SW 1271 (cell line): Measurements from ENCODE around the gene PIK3CD.
A peak's percentile ranks its signal among the peaks of the same experiment; 100 is the strongest.
"Not testable (repeated sequence)": the region's sequence is repeated elsewhere in the genome, so short reads cannot be mapped to it uniquely, and the experiment has no call there.

Source experiments
- DNase-seq, 2 experiments: peaks; one replicate each; lab custom pipeline; 2025; lab: John Stamatoyannopoulos, UW

PIK3CD gene

GRCh38 chr1:9736241-9736640 lies 84.7 kb downstream of the PIK3CD start:
- no peak for DNase-seq

GRCh38 chr1:9737057-9737456 lies 85.5 kb downstream of the PIK3CD start:
- no peak for DNase-seq

DNA sequence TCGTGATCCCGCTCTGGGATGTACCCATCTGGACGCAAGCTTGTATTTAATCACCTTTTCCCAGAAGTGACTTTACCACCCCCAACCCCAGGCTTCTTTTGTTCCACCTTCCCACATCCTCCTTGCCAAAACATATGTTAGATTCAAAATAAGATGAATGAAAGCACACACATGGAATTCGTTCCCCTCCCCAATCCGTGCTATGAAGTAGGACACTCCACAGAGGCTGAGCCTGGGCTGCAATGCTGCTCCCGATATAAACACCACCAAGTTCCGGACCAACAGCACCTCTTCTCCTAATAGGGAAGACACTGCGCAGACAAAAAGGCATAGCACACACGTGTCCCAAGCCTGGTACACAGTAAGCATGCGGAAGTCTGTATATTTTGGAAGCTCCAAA lies 86.1 kb downstream of the PIK3CD start:
- no peak for DNase-seq

DNA sequence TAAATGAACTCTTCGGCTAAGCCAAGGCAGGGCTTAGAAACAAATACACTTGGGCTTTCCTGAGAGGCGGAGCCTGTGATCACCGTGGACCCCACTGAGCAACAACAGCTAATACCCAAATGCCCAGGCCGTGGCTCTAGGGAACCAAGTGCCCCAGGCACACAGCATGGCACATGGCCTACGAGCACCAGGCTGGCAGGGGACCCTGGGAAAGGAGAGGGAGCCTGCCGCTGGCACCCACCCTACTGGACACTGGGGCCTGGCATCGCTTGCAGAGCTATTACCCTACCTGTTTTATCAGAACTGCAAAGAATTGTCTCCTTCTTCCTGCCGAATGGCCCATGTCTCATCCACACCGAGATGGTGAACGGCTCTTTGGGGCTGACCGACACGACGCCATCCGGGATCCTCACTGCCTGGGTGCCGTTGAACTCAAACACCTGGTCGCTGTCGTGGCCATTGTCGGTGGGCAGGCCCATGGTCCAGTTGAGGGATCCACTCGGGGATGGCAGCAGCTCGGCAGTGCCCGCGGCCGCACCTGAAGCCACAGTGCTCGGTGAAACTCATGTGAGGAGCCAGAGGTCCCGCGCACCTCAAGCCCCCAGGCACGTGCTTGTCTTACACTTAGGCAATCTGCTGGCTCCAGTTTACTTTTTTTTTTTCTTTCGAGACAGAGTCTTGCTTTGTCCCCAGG lies 92.7 kb downstream of the PIK3CD start:
- DNase-seq, result no peak

GRCh38 chr1:9746211-9746610 lies 94.7 kb downstream of the PIK3CD start:
- DNase-seq, result no peak

- no peak for DNase-seq
These were observed 95.1 kb downstream of the PIK3CD start for GRCh38 chr1:9746651-9747050.

- not testable (repeated sequence) for DNase-seq
These were observed 96.9 kb downstream of the PIK3CD start for GRCh38 chr1:9748391-9748790.

- no peak for DNase-seq
These were observed 97.8 kb downstream of the PIK3CD start for GRCh38 chr1:9749361-9749760.

DNA sequence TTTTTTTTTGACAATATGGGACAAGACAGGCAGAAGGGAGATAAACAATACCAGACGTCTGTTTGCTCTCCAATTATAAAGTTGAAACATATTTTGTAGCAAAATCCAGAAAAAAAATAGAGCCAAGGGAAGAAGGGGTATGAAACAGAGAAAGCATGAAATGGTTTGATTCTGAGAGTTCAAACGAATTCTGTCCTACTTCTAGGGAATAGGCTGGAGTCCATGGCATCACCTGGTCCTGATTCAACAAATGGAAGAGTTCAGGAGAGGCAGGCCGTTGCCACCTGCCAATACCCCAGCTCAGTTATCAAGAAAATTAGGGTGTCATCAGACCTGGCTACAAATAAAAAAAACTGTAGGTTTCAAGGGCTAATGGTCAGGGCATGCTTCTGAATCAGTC lies 100.4 kb downstream of the PIK3CD start:
- no peak for DNase-seq

DNA sequence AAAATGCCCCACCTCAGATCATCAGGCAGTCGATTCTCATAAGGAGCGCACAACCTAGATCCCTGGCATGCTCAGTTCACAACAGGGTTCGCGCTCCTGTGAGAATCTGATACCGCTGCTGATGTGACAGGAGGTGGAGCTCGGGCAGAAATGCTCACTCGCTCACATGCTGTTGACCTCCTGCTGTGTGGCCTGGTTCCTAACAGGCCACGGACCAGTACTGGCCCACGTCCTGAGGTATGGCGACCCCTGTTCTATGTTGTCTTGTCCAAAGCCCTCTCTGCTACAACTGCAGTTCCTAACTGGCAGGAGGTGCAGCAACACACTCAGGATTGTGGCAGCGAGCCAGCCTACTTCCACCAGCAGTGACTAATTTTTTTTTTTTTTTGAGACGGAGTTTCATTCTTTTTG lies 101.6 kb downstream of the PIK3CD start:
- DNase-seq, result no peak

DNA sequence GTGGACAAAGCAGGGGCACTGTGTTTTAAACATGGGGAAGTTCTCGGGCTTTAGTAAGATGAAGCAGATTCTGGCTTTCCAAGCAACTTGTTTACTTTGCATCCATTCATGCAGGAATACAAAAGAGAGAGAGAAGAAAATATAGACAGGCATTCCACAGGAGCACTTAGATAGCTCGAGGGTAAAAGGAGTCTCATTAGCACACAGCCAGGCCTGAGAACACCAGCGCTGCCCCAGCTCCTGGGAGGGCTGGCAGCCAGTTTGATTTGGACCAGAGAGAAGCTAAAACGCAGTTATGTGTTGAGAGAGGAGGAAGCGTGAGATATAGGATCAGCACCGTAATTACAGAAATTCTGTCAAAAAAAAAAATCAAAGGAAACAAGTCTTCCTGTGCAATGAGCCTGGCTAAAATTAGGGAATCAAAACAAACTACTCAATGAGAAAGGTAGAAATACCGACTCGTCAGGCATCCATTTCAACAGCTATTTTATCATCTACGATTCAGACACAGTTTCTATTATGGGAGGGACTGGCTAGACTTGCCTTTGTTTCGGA lies 104.0 kb downstream of the PIK3CD start:
- no peak for DNase-seq

DNA sequence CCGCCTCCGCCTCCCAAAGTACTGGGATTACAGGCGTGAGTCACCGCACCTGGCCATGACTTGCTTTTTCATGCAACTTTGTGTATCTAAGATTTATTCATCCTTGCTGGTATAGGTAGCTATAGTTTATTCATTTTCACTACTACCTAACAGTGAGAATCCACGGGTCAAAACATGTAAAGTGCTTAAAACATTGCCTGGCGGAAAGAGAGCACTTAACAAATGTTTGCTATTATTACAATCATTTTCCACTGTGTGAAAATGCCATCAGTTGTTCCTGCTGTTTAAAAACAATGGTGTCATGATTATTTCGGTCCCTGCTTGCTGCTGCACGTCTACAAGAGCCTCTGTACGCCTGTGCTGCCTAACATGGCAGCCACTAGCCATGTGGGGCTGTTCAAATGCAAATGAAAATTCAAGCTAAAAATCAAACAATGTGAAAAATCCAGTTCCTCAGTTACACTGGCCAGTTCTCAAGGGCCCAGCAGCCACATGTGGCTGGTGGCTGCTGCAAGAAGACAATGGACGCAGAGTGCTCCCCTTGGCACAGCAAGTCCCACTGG lies 107.1 kb downstream of the PIK3CD start:
- no peak for DNase-seq

GRCh38 chr1:9759939-9760338 lies 108.4 kb downstream of the PIK3CD start:
- DNase-seq, result no peak

- DNase-seq, result no peak
These were observed 109.3 kb downstream of the PIK3CD start for GRCh38 chr1:9760824-9761223.

DNA sequence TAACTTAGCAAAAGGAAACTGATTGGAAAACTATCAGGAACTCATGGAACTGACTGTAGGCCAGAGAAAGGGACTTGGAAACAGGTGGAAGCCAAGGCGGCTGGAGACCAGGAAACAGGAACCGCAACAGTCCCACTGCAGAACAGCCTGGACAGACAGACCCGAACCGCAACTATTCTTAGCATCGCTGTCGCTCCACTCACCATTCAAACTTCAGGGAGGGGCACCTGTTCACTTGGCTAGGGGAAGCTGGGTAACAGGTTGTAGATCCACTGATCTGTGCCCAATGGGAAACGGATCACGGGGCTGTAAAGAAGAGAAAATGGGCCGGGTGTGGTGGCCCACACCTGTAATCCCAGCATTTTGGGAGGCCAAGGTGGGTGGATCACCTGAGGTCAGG lies 110.3 kb downstream of the PIK3CD start:
- no peak for DNase-seq

DNA sequence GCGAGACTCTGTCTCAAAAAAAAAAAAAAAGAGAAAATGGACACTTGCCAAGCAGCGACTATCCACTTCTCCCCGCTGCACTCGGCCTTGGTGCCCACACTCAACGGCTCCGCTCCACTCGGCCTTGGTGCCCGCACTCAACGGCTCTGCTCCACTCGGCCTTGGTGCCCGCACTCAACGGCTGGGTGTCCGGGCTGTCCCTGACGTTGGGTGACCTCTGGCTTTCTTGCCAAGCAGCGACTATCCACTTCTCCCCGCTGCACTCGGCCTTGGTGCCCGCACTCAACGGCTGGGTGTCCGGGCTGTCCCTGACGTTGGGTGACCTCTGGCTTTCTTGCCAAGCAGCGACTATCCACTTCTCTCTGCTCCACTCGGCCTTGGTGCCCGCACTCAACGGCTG lies 110.9 kb downstream of the PIK3CD start:
- not testable (repeated sequence) for DNase-seq

DNA sequence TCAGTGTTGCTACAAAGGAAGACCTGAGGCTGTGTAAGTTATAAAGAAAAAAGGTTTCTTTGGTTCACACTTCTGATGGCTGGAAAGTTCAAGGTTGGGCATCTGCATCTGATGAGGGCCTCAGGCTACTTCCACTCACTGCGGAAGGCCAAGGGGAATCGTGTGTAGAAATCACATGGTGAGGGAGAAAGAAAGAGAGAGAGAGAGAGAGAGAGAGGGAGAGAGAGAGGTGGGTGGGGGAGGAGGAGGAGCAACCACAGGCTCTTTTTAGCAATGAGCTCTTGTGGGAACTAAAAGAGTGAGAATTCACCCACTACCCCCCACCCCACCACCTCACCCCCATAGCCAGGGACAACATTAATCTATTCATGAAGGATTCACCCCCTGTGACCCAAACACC lies 112.4 kb downstream of the PIK3CD start:
- DNase-seq, result no peak

- DNase-seq, result no peak
These were observed 113.0 kb downstream of the PIK3CD start for GRCh38 chr1:9764550-9764949.

GRCh38 chr1:9766759-9767442 lies 115.4 kb downstream of the PIK3CD start:
- peak; percentile 63 to 64 for DNase-seq

DNA sequence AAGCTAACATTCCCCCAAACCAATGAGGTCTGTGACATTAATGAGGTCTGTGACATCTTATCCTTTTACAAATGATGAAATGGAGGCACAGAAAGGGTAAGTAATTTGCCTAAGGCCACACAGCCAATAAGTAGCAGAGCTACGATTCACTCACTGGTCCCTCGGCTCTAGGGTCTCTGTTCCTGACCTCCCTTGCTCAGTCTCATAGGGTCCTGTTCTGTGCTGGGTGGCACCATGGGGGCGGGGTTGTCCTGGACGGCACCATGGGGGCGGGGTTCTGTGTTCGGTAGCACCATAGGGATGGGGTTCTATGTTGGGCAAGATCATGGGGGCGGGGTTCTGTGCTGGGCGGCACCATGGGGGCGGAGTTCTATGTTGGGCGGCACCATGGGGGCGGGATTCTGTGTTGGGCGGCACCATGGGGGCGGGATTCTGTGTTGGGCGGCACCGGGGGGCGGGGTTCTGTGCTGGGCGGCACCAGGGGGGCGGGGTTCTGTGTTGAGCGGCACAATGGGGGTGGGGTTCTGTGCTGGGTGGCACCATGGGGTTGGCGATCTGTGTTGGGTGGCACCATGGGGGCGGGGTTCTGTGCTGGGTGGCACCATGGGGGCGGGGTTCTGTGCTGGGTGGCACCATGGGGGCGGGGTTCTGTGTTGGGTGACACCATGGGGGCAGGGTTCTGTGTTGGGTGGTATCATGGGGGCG lies 116.6 kb downstream of the PIK3CD start:
- DNase-seq, result no peak

GRCh38 chr1:9768983-9769382 lies 117.5 kb downstream of the PIK3CD start:
- no peak for DNase-seq

GRCh38 chr1:9770298-9770697 lies 118.8 kb downstream of the PIK3CD start:
- DNase-seq, result no peak
